HepG2 (cell line): ENCODE measurements around the gene MICA. TPM values are rescaled to one million over a fixed set of nuclear protein-coding genes. Genes with fewer than 3 reads are reported as not detected.

Experiments
- ATAC-seq: fragments of 200-7000 bp; cut with Tn5 transposase; 3 replicates; pipeline ENCODE4 v1.9.1; 2020; ENCODE audit warnings: mild to moderate bottlenecking, moderate library complexity
- BruUV-seq: library from RNA; stranded (reverse); fragments of 400-500 nt; replicated peaks from 2 replicates; lab custom pipeline; 2021; lab: Mats Ljungman, UMichigan
- CTCF ChIA-PET: fragments of 300-600 bp; formaldehyde crosslinking; extraction: SDS; loops from one replicate; lab custom pipeline; 2021; ENCODE audit warnings: low total read pairs, inconsistent platforms, low intra/inter-chr PET ratio; lab: Yijun Ruan, JAX
- POLR2A ChIA-PET: fragments of 350-600 bp; sonication (Branson Sonifier 250); formaldehyde crosslinking; loops from one replicate; lab custom pipeline; 2020; ENCODE audit warnings: antibody characterized with exemption, inconsistent platforms; lab: Yijun Ruan, JAX
- DNase-seq: peaks from one replicate; pipeline ENCODE4 v3.0.0-alpha.2; 2015; ENCODE audit warnings: low spot score
- FAIRE-seq: peaks from 3 replicates; lab custom pipeline; 2011; peaks lifted over from hg19 to GRCh38; lab: Jason Lieb, UNC
- H2AFZ ChIP-seq: one replicate; pipeline ENCODE4 v1.6.1; 2011; ENCODE audit warnings: low read length, inconsistent platforms
- H3K27ac ChIP-seq: fragments of 300-600 bp; 3 replicates; pipeline ENCODE4 v1.8.0; 2011; ENCODE audit warnings: mixed run types, mild to moderate bottlenecking, mixed read lengths, low read length, inconsistent platforms; ENCODE audit not compliant: insufficient read depth; ENCODE audit errors: extremely low read length
- H3K27me3 ChIP-seq, 2 experiments: fragments of 200-600 bp in 1 of 2; 2 replicates in 1 of 2; 3 replicates in 1 of 2; pipeline versions ENCODE4 v1.6.0 to v1.8.0; 2011; ENCODE audit warnings: low read length in 2 of 2, mild to moderate bottlenecking in 2 of 2, moderate library complexity in 2 of 2, inconsistent platforms in 1 of 2; ENCODE audit not compliant: insufficient read depth in 2 of 2, control insufficient read depth in 1 of 2
- H3K36me3 ChIP-seq, 2 experiments: fragments of 200-600 bp in 1 of 2; replicated peaks in 1 of 2; 2 replicates in 1 of 2; 3 replicates in 1 of 2; pipeline versions ENCODE4 v1.5.1 to v1.8.0; 2011; ENCODE audit warnings: low read length in 2 of 2, inconsistent platforms in 1 of 2; ENCODE audit not compliant: insufficient read depth in 2 of 2, control insufficient read depth in 1 of 2
- H3K4me1 ChIP-seq: 2 replicates; pipeline ENCODE4 v1.5.1; 2012; ENCODE audit warnings: low read length, inconsistent platforms; ENCODE audit not compliant: insufficient read depth
- H3K4me2 ChIP-seq: 2 replicates; pipeline ENCODE4 v1.6.0; 2011; ENCODE audit warnings: low read depth, low read length, inconsistent platforms
- H3K4me3 ChIP-seq, 3 experiments: fragments of 200-600 bp in 1 of 3; sonication (generic), shearing (Covaris generic) in 1 of 3; replicated peaks in 1 of 3; 2 replicates each; pipeline ENCODE4 v1.5.1; 2011 to 2016; ENCODE audit warnings: low read length in 3 of 3, inconsistent platforms in 2 of 3, low read depth in 2 of 3, mild to moderate bottlenecking in 2 of 3, control low read depth in 1 of 3, mixed read lengths in 1 of 3; ENCODE audit not compliant: insufficient read depth in 1 of 3
- H3K79me2 ChIP-seq: one replicate; pipeline ENCODE4 v1.6.1; 2011; ENCODE audit warnings: low read length, inconsistent platforms; ENCODE audit not compliant: insufficient read depth
- H3K9ac ChIP-seq: 2 replicates; pipeline ENCODE4 v1.6.0; 2011; ENCODE audit warnings: mild to moderate bottlenecking, low read depth, low read length, inconsistent platforms; ENCODE audit not compliant: insufficient read depth
- H3K9me3 ChIP-seq: 2 replicates; pipeline ENCODE4 v1.5.1; 2012; ENCODE audit warnings: mild to moderate bottlenecking, low read length
- H4K20me1 ChIP-seq: 2 replicates; pipeline ENCODE4 v1.6.0; 2011; ENCODE audit warnings: inconsistent platforms, mild to moderate bottlenecking, low read length, moderate library complexity; ENCODE audit not compliant: insufficient read depth
- ATF7-NPFF ChIP-seq: sonication (generic); formaldehyde crosslinking; IDR thresholded peaks from 2 replicates; pipeline ENCODE4 v1.8.1; 2023; ENCODE audit warnings: mild to moderate bottlenecking, low read depth, missing genetic modification reagents, moderate library complexity
- HMG20B ChIP-seq: conservative IDR thresholded peaks from 2 replicates; pipeline ENCODE4 v1.6.1; 2016; ENCODE audit warnings: missing genetic modification reagents, missing compliant biosample characterization
- IRF2 ChIP-seq: IDR thresholded peaks from 2 replicates; pipeline ENCODE4 v1.6.1; 2018; ENCODE audit warnings: missing genetic modification reagents, missing compliant biosample characterization
- KDM5B ChIP-seq: sonication (generic); formaldehyde crosslinking; IDR thresholded peaks from 2 replicates; pipeline ENCODE4 v1.4.0; 2020; ENCODE audit warnings: missing genetic modification reagents, mild to moderate bottlenecking, borderline replicate concordance
- KLF6 ChIP-seq: IDR thresholded peaks from 2 replicates; pipeline ENCODE4 v1.8.0; 2016; ENCODE audit warnings: missing biosample characterization, missing genetic modification reagents
- SMAD3 ChIP-seq: sonication (generic); formaldehyde crosslinking; IDR thresholded peaks from 2 replicates; pipeline ENCODE4 v1.4.0; 2020; ENCODE audit warnings: missing genetic modification reagents
- TOPORS ChIP-seq: sonication (generic); formaldehyde crosslinking; IDR thresholded peaks from 2 replicates; pipeline ENCODE4 v1.8.0; 2023; ENCODE audit warnings: mild to moderate bottlenecking, missing genetic modification reagents
- ZNF792 ChIP-seq: IDR thresholded peaks from 2 replicates; pipeline ENCODE4 v1.6.1; 2016
- WGBS: methylation state at CpG from one replicate; pipeline ENCODE4 v1.1.6; 2017; ENCODE audit warnings: low lambda C conversion rate; 5-methylcytosine and 5-hydroxymethylcytosine counted together
- in situ Hi-C: cut with HindIII; loops from 2 replicates; pipeline ENCODE4 v1.10.0; 2017; ENCODE audit warnings: low pct_unique_long_range_greater_than_20kb; ENCODE audit not compliant: extremely low pct_ligation_motif_present
- intact Hi-C: fragments of 100-400 bp; cut with micrococcal nuclease; formaldehyde crosslinking; loops from one replicate; pipeline ENCODE4 v1.10.0; 2022; ENCODE audit not compliant: unreplicated experiment
- polyA plus RNA-seq, 8 experiments: library from polyadenylated mRNA; depleted of rRNA in 3 of 8; stranded (reverse) in 7 of 8; unstranded in 1 of 8; fragments of >200 nt; fragmentation: Illumina TruSeq in 4 of 8; extraction: Trizol in 4 of 8; gene quantifications; 2 replicates each; pipeline versions ENCODE4 v1.2.1 to v1.2.3, GENCODE V29; 2011 to 2016; ENCODE audit warnings: low read depth in 4 of 8, missing spikeins in 1 of 8, mixed read lengths in 1 of 8; ENCODE audit not compliant: insufficient read depth in 1 of 8
- total RNA-seq, 5 experiments: library from RNA; depleted of rRNA; stranded (reverse); fragments of >200 nt; fragmentation: Illumina TruSeq; extraction: Trizol; gene quantifications; 2 replicates each; pipeline ENCODE4 v1.2.3, GENCODE V29; 2016; ENCODE audit warnings: low read depth in 1 of 5
- TF ChIP-seq, protein P1 (sequence below): sonication (generic); formaldehyde crosslinking; IDR thresholded peaks from 2 replicates; pipeline ENCODE4 v1.5.0; 2020; ENCODE audit warnings: mild to moderate bottlenecking, missing genetic modification reagents, borderline replicate concordance
- TF ChIP-seq, protein P2 (sequence below), 2 experiments: sonication (generic) in 1 of 2; formaldehyde crosslinking in 1 of 2; IDR thresholded peaks; 2 replicates each; pipeline versions ENCODE4 v1.4.0 to v1.6.1; 2016 to 2020; ENCODE audit warnings: borderline replicate concordance in 1 of 2, low read depth in 1 of 2, mild to moderate bottlenecking in 1 of 2, missing genetic modification reagents in 1 of 2
- TF ChIP-seq, protein P3 (sequence below): sonication (generic); formaldehyde crosslinking; IDR thresholded peaks from 2 replicates; pipeline ENCODE4 v1.9.0; 2022; ENCODE audit warnings: missing genetic modification reagents, mild to moderate bottlenecking, borderline replicate concordance

MICA gene
- total and polyA plus RNA-seq, 2 of the 13 experiments (the other 11 are each of a cell fraction or from before 2014, with no cell fraction given): 21.6 to 38.1 TPM

DNA sequence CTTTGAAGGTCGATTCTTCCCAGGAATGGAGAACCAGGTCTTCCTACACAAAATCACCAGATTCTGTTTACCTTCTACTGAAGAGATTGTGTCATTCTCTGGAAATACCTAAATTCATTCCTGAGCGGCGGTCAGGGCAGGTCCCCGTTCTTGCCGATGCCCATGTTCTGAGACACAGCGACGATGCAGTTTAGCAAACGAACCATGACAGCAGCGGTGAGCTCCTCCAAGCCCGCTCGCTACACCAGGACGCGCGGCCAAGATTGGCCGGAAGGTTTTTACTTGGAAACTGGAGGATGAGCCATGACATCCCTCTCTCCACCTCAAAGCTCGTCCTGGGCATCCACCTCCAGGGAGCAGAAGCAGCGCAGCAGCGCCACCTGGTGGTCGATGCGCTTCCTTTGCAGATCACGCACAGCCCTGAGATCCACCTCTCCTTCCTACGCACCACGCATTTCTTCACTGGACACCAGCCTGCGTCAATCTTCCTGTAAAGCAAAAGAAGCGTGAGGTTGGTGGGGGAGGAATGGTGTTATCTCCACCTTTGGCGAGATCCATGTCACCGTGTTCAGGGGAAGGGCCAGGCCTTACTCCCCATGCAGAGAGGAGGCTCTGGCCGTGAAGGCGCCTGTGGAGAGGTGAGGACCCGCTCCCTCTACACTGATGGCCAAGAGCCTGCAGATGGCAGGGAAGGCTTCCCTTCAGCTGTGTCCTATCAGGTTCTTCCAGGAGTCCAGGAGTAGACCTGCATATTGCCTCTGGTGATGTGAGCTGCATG is 36.5 kb upstream of the MICA start:
- H3K4me2 ChIP-seq: peak overlapping the region; percentile 70
- FAIRE-seq (peak; percentile 84), ATAC-seq (peak; percentile 100), DNase-seq (peak; percentile 80)
- peak overlapping the region in 1 of 3 experiments; percentile 47; a peak in 1 of 6 replicates for H3K4me3 ChIP-seq
- H3K9ac ChIP-seq: no peak overlapping the region
- no peaks in the 10 kb centered on the region for H4K20me1 ChIP-seq
- H3K27me3 ChIP-seq: peaks cover 2 to 20% of the 10 kb centered on the region in 2 experiments; a peak in 4 of 5 replicates
- H3K27ac ChIP-seq: no peak overlapping the region
- intact Hi-C loops: loop anchor here (1.0 to 2.0 kb wide), 3 partner anchors 94 to 230 kb away; partner anchors contain the start of gene HLA-C
- no peaks in the 10 kb centered on the region for H3K9me3 ChIP-seq
- in situ Hi-C loops: loop anchor here (5.0 to 25.0 kb wide), 3 partner anchors 175 to 1480 kb away; partner anchors contain the start of gene PSORS1C2
- H3K79me2 ChIP-seq: no peaks in the 10 kb centered on the region
- no peaks in the 10 kb centered on the region for H3K36me3 ChIP-seq
- CTCF ChIA-PET: interaction anchor here (0.7 to 5.7 kb wide), 4 partner anchors 9 to 229 kb away, joined by 3 to 67 read pairs (median 15); no protein-coding TSS in a partner anchor
- POLR2A ChIA-PET: interaction anchor here (0.9 to 1.5 kb wide), 6 partner anchors 156 to 230 kb away, joined by 3 to 20 read pairs (median 3); no protein-coding TSS in a partner anchor
- H3K4me1 ChIP-seq: 0 out of 2 replicates have a peak, but pooled peaks cover 9% of the 10 kb centered on the region
- BruUV-seq: no TSS peak
- WGBS: 6% methylated on average over 25 of the region's 30 CpGs
- H2AFZ ChIP-seq: no peak overlapping the region
- TF ChIP-seq, protein P1, sequence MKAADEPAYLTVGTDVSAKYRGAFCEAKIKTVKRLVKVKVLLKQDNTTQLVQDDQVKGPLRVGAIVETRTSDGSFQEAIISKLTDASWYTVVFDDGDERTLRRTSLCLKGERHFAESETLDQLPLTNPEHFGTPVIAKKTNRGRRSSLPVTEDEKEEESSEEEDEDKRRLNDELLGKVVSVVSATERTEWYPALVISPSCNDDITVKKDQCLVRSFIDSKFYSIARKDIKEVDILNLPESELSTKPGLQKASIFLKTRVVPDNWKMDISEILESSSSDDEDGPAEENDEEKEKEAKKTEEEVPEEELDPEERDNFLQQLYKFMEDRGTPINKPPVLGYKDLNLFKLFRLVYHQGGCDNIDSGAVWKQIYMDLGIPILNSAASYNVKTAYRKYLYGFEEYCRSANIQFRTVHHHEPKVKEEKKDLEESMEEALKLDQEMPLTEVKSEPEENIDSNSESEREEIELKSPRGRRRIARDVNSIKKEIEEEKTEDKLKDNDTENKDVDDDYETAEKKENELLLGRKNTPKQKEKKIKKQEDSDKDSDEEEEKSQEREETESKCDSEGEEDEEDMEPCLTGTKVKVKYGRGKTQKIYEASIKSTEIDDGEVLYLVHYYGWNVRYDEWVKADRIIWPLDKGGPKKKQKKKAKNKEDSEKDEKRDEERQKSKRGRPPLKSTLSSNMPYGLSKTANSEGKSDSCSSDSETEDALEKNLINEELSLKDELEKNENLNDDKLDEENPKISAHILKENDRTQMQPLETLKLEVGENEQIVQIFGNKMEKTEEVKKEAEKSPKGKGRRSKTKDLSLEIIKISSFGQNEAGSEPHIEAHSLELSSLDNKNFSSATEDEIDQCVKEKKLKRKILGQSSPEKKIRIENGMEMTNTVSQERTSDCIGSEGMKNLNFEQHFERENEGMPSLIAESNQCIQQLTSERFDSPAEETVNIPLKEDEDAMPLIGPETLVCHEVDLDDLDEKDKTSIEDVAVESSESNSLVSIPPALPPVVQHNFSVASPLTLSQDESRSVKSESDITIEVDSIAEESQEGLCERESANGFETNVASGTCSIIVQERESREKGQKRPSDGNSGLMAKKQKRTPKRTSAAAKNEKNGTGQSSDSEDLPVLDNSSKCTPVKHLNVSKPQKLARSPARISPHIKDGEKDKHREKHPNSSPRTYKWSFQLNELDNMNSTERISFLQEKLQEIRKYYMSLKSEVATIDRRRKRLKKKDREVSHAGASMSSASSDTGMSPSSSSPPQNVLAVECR (CRISPR knock-in tag): peak; percentile 37; the same call in 1 of the 2 replicates
- peak; percentile 32; the same call in 1 of the 2 replicates for TF ChIP-seq ATF7-NPFF
- peak; percentile 81; the same call in 1 of the 2 replicates for TF ChIP-seq SMAD3 (CRISPR knock-in tag)
- TF ChIP-seq KLF6: 0 out of 2 replicates have a peak, but pooled peaks have one; percentile 26
- TF ChIP-seq, protein P2, sequence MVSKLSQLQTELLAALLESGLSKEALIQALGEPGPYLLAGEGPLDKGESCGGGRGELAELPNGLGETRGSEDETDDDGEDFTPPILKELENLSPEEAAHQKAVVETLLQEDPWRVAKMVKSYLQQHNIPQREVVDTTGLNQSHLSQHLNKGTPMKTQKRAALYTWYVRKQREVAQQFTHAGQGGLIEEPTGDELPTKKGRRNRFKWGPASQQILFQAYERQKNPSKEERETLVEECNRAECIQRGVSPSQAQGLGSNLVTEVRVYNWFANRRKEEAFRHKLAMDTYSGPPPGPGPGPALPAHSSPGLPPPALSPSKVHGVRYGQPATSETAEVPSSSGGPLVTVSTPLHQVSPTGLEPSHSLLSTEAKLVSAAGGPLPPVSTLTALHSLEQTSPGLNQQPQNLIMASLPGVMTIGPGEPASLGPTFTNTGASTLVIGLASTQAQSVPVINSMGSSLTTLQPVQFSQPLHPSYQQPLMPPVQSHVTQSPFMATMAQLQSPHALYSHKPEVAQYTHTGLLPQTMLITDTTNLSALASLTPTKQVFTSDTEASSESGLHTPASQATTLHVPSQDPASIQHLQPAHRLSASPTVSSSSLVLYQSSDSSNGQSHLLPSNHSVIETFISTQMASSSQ (IDR thresholded peaks at IDR 0.05; ENCODE audit: low read depth): no peak
- TF ChIP-seq, protein P2 (CRISPR knock-in tag; IDR thresholded peaks at IDR 0.05; ENCODE audit: borderline replicate concordance): no peak
- peak; percentile 59; the same call in 1 of the 2 replicates for TF ChIP-seq ZNF792 (CRISPR knock-in tag)
- 0 out of 2 replicates have a peak, but pooled peaks have one; percentile 52 for TF ChIP-seq HMG20B
- peak; percentile 32; the same call in 1 of the 2 replicates for TF ChIP-seq KDM5B (CRISPR knock-in tag)
- TF ChIP-seq IRF2 (CRISPR knock-in tag): peak; percentile 83
- TF ChIP-seq, protein P3, sequence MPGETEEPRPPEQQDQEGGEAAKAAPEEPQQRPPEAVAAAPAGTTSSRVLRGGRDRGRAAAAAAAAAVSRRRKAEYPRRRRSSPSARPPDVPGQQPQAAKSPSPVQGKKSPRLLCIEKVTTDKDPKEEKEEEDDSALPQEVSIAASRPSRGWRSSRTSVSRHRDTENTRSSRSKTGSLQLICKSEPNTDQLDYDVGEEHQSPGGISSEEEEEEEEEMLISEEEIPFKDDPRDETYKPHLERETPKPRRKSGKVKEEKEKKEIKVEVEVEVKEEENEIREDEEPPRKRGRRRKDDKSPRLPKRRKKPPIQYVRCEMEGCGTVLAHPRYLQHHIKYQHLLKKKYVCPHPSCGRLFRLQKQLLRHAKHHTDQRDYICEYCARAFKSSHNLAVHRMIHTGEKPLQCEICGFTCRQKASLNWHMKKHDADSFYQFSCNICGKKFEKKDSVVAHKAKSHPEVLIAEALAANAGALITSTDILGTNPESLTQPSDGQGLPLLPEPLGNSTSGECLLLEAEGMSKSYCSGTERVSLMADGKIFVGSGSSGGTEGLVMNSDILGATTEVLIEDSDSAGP (CRISPR knock-in tag): peak; percentile 51
- TF ChIP-seq TOPORS (CRISPR knock-in tag): no peak
